Esophagus squamous epithelium (tissue), 4 donors: ENCODE data around the gene SPATA7.

Experiments
- CTCF ChIP-seq, 6 experiments: fragments of 450-650 bp in 4 of 6; fragments of 200-600 bp in 2 of 6; sonication (generic) in 2 of 6; IDR thresholded peaks; one replicate each; pipeline ENCODE4 v1.5.1; 2016 to 2019; ENCODE audit warnings: antibody characterized with exemption in 6 of 6, mild to moderate bottlenecking in 4 of 6, moderate library complexity in 4 of 6
- POLR2A ChIP-seq, 4 donors: fragments of 450-650 bp; IDR thresholded peaks; one replicate each; pipeline ENCODE4 v1.6.1; 2017; ENCODE audit warnings: antibody characterized with exemption in 4 of 4, mild to moderate bottlenecking in 4 of 4, moderate library complexity in 3 of 4

DNA sequence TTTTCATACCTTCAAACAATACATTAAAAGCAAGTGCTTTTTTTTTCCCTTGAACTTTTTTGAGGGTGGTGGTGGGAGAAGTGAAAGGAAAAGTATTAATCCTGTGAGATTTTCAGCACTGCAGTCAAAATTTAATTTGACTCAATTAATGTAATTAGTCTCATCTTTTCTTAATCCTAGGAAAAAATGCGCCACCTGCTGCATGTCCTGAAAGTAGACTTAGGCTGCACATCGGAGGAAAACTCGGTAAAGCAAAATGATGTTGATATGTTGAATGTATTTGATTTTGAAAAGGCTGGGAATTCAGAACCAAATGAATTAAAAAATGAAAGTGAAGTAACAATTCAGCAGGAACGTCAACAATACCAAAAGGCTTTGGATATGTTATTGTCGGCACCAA, 52.2 kb downstream of the SPATA7 start:
- TF ChIP-seq CTCF (IDR thresholded peaks at IDR 0.05) (peak in 1 of 6 experiments; percentile 47), POLR2A (IDR thresholded peaks at IDR 0.05) (no peak)
